Bronchial epithelial cell (primary cell): ENCODE data around the gene CD46. TPM values are rescaled to one million over a fixed set of nuclear protein-coding genes. Genes with fewer than 3 reads are reported as not detected.

Source experiments
- DNase-seq: peaks from one replicate; pipeline ENCODE4 v3.0.0-alpha.2; 2010; ENCODE audit warnings: low read depth
- FAIRE-seq: peaks from 2 replicates; lab custom pipeline; 2011; peaks lifted over from hg19 to GRCh38; lab: Jason Lieb, UNC
- H3K27me3 ChIP-seq: 2 replicates; pipeline ENCODE4 v1.5.1; 2011; ENCODE audit warnings: low read length; ENCODE audit not compliant: control insufficient read depth, insufficient read depth
- H3K36me3 ChIP-seq: 2 replicates; pipeline ENCODE4 v1.5.1; 2011; ENCODE audit warnings: low read length; ENCODE audit not compliant: control insufficient read depth, insufficient read depth
- H3K4me3 ChIP-seq: 2 replicates; pipeline ENCODE4 v1.5.1; 2011; ENCODE audit warnings: mild to moderate bottlenecking, low read depth, low read length, control low read depth
- CTCF ChIP-seq: IDR thresholded peaks from 2 replicates; pipeline ENCODE4 v1.5.1; 2011; ENCODE audit warnings: mild to moderate bottlenecking, moderate library complexity, low read length, control low read depth, inconsistent platforms; ENCODE audit not compliant: insufficient read depth, severe bottlenecking
- total RNA-seq: library from RNA; depleted of rRNA; stranded (reverse); fragments of >200 nt; gene quantifications from 2 replicates; pipeline ENCODE4 v1.2.1, GENCODE V29; 2014

Gene CD46
- total RNA-seq, 1 donor from 2014 or later, result 128 TPM

GRCh38 chr1:207779008-207779407, 27.2 kb downstream of the CD46 start:
- FAIRE-seq, result no peak
- H3K36me3 ChIP-seq, result peaks cover 6% of the 10 kb centered on the region

GRCh38 chr1:207781312-207781711, 29.5 kb downstream of the CD46 start:
- no peak for TF ChIP-seq CTCF
- DNase-seq, result no peak
- Histone ChIP-seq H3K27me3 (no peaks in the 10 kb centered on the region), H3K36me3 (peaks cover 5% of the 10 kb centered on the region), H3K4me3 (no peak overlapping the region)
- no peak for FAIRE-seq

More at GRCh38 chr1:207779008-207779407, 27.2 kb downstream of the CD46 start:
- DNase-seq, result no peak
- H3K27me3 ChIP-seq, result no peaks in the 10 kb centered on the region
- no peak for TF ChIP-seq CTCF
- H3K4me3 ChIP-seq, result no peak overlapping the region

DNA sequence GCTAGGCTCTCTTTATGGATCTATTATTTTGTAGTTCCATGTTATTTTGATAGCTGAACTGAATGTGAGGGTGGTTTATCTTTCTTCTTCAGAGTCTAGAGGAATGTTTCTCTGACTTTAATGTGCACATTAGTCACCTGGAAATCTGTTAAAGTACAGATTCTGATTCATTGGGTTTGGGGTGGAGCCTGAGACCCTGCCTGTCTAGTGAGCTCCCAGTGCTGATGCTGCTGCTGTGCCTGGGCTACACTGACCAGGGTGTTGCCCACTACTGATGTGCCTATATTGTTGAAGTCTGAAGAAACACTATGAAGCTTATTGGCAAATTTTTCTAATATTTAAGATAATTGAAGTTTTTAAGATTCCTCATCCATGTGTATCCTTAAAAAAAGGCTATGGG, 35.9 kb downstream of the CD46 start:
- no peak for TF ChIP-seq CTCF
- DNase-seq, result peak; percentile 55
- Histone ChIP-seq H3K27me3 (no peaks in the 10 kb centered on the region), H3K4me3 (no peak overlapping the region), H3K36me3 (peaks cover 5% of the 10 kb centered on the region)
- no peak for FAIRE-seq

DNA sequence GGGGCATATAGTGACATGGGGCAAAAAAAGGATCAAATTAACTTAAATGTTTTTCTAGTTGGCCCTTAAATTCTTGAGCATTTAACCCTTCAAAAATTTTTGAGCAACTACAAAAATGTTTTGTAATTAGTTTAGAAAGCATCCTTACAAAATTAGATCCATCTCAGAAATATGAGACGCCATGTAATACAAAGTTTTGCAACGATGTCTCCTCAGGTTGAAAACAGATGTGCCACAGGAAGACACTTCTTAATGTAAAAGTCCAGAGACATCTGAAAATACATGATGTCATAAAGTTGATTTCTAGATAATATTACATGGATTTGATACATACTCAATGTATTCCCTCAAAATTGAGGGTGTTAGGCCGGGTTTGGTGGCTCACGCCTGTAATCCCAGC, 37.5 kb downstream of the CD46 start:
- Histone ChIP-seq H3K4me3 (no peak overlapping the region), H3K27me3 (no peaks in the 10 kb centered on the region), H3K36me3 (peaks cover 7% of the 10 kb centered on the region)
- no peak for TF ChIP-seq CTCF
- no peak for FAIRE-seq
- no peak for DNase-seq

GRCh38 chr1:207789792-207790787, 38.2 kb downstream of the CD46 start:
- no peak for TF ChIP-seq CTCF
- Histone ChIP-seq H3K36me3 (peaks cover 4% of the 10 kb centered on the region), H3K4me3 (no peak overlapping the region), H3K27me3 (no peaks in the 10 kb centered on the region)
- no peak for FAIRE-seq
- peak; percentile 29 for DNase-seq

DNA sequence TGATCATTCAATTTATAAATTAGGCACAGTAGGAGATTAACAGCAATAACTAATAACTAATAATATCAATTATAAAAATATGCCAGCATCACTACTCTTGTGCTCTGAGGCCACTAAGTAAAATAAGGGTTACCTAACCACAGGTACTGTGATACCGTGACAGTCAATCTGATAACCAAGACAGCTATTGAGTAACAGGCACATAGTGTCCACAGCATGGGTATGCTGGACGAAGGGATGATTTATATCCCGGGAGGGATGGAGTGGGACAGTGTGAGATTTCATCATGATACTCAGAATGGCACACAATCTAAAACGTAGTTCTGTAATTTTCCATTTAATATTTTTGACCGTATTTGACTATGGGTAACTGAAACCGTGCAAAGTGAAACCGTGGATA, 39.4 kb downstream of the CD46 start:
- H3K36me3 ChIP-seq, result peaks cover 4% of the 10 kb centered on the region
- DNase-seq (no peak), FAIRE-seq (no peak)
- no peaks in the 10 kb centered on the region for H3K27me3 ChIP-seq
- TF ChIP-seq CTCF, result no peak
- H3K4me3 ChIP-seq, result no peak overlapping the region
